HL-60 (cell line): ENCODE measurements around the gene PRND.
"Not testable (repeated sequence)": the region's sequence is repeated elsewhere in the genome, so short reads cannot be mapped to it uniquely, and the experiment has no call there.

Source experiments
- DNase-seq, 2 experiments: peaks; one replicate each; pipeline ENCODE4 v3.0.0-alpha.2; 2010 to 2020; ENCODE audit warnings: low read depth in 1 of 2, low spot score in 1 of 2
- H3K27ac ChIP-seq: fragments of 250-450 bp; sonication (Bioruptor Pico); replicated peaks from 2 replicates; pipeline ENCODE4 v1.5.1; 2020; ENCODE audit warnings: mild to moderate bottlenecking, moderate library complexity
- H3K27me3 ChIP-seq: fragments of 250-450 bp; sonication (Bioruptor Pico); 2 replicates; pipeline ENCODE4 v1.5.1; 2021; ENCODE audit warnings: mild to moderate bottlenecking, moderate library complexity; ENCODE audit not compliant: insufficient read depth, poor library complexity, severe bottlenecking
- H3K4me3 ChIP-seq: replicated peaks from 2 replicates; pipeline ENCODE4 v1.5.1; 2011; ENCODE audit warnings: mild to moderate bottlenecking, control low read depth, low read length; ENCODE audit not compliant: insufficient read depth
- GABPA ChIP-seq: IDR thresholded peaks from 2 replicates; pipeline ENCODE4 v1.6.1; 2012; ENCODE audit warnings: low read depth
- POLR2AphosphoS5 ChIP-seq: IDR thresholded peaks from 2 replicates; pipeline ENCODE4 v1.6.1; 2012; ENCODE audit warnings: low read depth
- SPI1 ChIP-seq: IDR thresholded peaks from 2 replicates; pipeline ENCODE4 v1.6.1; 2012; ENCODE audit warnings: low read depth, mild to moderate bottlenecking, borderline replicate concordance
- TF ChIP-seq, protein P1 (sequence below): IDR thresholded peaks from one replicate; pipeline ENCODE4 v1.5.1; 2011; ENCODE audit warnings: low read length, control low read depth, inconsistent platforms; ENCODE audit not compliant: insufficient read depth
- TF ChIP-seq, protein P2 (sequence below): IDR thresholded peaks from 2 replicates; pipeline ENCODE4 v1.6.1; 2012; ENCODE audit warnings: low read depth; ENCODE audit not compliant: insufficient replicate concordance

Gene PRND

DNA sequence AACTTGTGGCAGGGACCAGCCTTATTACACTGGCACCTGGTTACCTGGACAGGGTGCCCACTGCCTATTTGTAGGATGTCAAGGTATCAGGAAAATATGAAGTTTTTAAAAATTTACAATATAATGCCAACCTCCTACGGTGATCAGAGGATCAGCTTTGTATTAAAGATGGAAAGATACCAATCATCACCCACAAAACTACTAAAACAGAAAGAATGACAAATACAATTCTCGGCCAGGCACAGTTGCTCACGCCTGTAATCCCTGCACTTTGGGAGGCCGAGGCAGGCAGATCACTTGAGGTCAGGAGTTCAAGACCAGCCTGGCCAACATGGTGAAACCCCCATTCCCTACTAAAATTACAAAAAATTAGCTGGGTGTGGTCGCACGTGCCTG, 18.4 kb upstream of the PRND start:
- Histone ChIP-seq H3K27me3 (no peaks in the 10 kb centered on the region), H3K27ac (no peak overlapping the region), H3K4me3 (no peak overlapping the region)
- TF ChIP-seq SPI1: no peak
- no peak for DNase-seq

DNA sequence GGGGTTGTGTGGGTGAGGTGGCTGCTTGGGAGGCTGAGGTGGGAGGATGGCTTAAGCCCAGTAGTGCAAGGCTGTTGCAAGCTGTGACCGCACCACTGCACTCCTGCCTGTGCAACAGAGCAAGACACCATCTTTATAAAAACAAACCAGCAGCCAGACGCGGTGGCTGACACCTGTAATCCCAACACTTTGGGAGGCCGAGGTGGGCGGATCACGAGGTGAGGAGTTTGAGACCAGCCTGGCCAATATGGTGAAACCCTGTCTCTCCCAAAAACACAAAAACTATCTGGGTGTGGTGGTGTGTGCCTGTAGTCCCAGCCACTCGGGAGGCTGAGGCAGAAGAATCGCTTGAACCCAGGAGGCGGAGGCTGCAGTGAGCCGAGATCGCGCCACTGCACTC, 14.8 kb upstream of the PRND start:
- not testable (repeated sequence) for H3K4me3 ChIP-seq, DNase-seq, H3K27ac ChIP-seq, H3K27me3 ChIP-seq

DNA sequence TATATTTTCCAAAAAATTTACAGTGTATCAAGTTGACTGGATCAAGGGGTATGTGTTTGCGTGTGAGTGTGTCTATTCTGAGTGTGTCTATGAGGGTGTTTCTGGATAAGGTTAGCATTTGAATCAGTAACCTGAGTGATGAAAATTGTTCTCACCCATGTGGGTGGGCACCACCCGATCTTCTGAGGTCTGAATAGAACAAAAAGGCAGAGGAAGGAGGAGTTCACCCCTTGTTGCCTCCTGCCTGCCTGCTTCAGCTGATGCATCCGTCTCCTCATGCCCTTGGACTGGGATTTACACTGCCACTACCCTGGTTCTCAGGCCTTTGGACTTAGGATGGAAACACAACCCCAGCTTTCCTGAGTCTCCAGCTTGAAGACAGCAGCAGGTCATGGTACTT, 13.7 kb upstream of the PRND start:
- TF ChIP-seq POLR2AphosphoS5 (no peak), GABPA (no peak), SPI1 (no peak)
- TF ChIP-seq, protein P1, sequence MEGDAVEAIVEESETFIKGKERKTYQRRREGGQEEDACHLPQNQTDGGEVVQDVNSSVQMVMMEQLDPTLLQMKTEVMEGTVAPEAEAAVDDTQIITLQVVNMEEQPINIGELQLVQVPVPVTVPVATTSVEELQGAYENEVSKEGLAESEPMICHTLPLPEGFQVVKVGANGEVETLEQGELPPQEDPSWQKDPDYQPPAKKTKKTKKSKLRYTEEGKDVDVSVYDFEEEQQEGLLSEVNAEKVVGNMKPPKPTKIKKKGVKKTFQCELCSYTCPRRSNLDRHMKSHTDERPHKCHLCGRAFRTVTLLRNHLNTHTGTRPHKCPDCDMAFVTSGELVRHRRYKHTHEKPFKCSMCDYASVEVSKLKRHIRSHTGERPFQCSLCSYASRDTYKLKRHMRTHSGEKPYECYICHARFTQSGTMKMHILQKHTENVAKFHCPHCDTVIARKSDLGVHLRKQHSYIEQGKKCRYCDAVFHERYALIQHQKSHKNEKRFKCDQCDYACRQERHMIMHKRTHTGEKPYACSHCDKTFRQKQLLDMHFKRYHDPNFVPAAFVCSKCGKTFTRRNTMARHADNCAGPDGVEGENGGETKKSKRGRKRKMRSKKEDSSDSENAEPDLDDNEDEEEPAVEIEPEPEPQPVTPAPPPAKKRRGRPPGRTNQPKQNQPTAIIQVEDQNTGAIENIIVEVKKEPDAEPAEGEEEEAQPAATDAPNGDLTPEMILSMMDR: no peak
- TF ChIP-seq, protein P2, sequence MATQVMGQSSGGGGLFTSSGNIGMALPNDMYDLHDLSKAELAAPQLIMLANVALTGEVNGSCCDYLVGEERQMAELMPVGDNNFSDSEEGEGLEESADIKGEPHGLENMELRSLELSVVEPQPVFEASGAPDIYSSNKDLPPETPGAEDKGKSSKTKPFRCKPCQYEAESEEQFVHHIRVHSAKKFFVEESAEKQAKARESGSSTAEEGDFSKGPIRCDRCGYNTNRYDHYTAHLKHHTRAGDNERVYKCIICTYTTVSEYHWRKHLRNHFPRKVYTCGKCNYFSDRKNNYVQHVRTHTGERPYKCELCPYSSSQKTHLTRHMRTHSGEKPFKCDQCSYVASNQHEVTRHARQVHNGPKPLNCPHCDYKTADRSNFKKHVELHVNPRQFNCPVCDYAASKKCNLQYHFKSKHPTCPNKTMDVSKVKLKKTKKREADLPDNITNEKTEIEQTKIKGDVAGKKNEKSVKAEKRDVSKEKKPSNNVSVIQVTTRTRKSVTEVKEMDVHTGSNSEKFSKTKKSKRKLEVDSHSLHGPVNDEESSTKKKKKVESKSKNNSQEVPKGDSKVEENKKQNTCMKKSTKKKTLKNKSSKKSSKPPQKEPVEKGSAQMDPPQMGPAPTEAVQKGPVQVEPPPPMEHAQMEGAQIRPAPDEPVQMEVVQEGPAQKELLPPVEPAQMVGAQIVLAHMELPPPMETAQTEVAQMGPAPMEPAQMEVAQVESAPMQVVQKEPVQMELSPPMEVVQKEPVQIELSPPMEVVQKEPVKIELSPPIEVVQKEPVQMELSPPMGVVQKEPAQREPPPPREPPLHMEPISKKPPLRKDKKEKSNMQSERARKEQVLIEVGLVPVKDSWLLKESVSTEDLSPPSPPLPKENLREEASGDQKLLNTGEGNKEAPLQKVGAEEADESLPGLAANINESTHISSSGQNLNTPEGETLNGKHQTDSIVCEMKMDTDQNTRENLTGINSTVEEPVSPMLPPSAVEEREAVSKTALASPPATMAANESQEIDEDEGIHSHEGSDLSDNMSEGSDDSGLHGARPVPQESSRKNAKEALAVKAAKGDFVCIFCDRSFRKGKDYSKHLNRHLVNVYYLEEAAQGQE: no peak
- no peak for DNase-seq
- no peak overlapping the region for H3K4me3 ChIP-seq
- H3K27me3 ChIP-seq: peaks cover 2% of the 10 kb centered on the region
- no peak overlapping the region for H3K27ac ChIP-seq

DNA sequence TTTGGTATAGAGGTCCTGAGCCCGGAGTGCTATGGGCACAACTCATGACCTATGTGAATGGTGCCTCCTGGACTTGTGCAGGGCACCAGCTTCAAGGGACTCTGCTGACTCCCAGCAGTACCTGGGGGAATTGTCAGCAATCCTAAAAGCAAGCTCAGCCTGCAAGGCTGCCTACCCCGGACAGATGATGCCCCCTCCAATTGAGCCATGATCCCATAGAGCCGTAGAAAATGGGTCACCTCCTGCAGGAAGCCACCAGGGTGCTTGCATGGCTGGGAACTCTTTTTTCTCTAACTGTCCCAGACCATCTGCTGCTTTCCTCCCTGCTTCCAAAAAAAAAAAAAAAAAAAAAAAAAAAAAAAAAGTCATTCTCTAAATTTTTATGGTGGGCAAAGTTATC, 12.9 kb upstream of the PRND start:
- Histone ChIP-seq H3K27ac (no peak overlapping the region), H3K27me3 (peaks cover 2% of the 10 kb centered on the region), H3K4me3 (no peak overlapping the region)
- no peak for DNase-seq
- TF ChIP-seq SPI1 (no peak), GABPA (no peak), POLR2AphosphoS5 (no peak)
- TF ChIP-seq, protein P2: no peak
- TF ChIP-seq, protein P1: no peak

DNA sequence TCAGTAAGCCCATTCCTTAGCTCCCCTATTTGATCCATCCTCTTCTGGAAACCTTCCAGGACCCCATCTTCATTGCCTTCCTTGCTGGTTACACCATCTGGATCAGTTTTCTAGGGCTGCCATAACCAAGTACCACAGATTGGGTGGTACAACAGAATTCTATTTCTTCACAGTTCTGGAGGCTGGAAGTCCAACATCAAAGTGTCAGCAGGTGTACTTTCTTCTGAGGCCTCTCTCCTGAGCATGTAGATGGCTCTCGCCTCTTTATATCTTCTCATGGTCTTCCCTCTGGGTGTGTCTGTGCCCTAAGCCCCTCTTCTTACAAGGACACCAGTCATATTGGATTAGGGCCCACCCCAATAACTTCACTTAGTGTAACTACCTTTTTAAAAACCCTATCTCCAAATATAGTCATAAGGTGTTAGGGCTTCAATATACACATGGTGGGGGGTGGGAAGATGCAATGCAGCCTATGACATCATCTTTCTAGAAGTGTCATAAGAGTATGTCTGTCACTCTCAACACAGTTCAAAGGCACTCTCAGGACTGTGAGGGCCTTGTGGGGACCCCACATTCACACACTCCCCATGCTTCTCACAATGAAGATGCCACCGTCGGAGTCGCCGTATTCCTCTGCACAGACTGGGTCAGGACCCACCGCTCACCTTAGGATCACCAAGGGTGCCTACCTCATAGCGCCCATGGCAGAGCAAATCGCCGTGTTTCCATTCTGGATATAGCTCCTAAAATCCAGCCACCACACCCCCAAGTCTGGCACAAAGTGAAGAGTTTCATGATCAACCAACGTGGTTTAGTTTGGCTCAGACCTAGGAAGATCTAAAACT, 12.2 kb upstream of the PRND start:
- TF ChIP-seq, protein P2: no peak
- no peak for TF ChIP-seq SPI1
- TF ChIP-seq POLR2AphosphoS5: no peak
- TF ChIP-seq, protein P1: no peak
- TF ChIP-seq GABPA: no peak
- no peak for DNase-seq
- no peak overlapping the region for H3K4me3 ChIP-seq
- peaks cover 2% of the 10 kb centered on the region for H3K27me3 ChIP-seq
- H3K27ac ChIP-seq: no peak overlapping the region
